ENCODE data around the gene NYAP2.

The NYAP2 gene

GRCh38 chr2:225494100-225494459, 94.6 kb downstream of the NYAP2 start:
- Histone ChIP-seq H3K36me3 (ENCODE audit: insufficient read depth, low read length) (no peaks in the 10 kb centered on the region), H3F3A (ENCODE audit: low read depth) (no peaks in the 10 kb centered on the region), H3K4me2 (ENCODE audit: low read depth, low read length, poor library complexity, severe bottlenecking) (no peak overlapping the region), H3K4me3 (ENCODE audit: low read length, poor library complexity, severe bottlenecking) (no peak overlapping the region), H2AFZ (ENCODE audit: low read length) (no peak overlapping the region), H3K4me1 (ENCODE audit: insufficient read depth, low read length, poor library complexity, severe bottlenecking) (no peaks in the 10 kb centered on the region), H3K79me2 (ENCODE audit: insufficient read depth, low read length) (no peaks in the 10 kb centered on the region), H3K9me2 (replicated peaks; ENCODE audit: low read depth, low read length) (no peaks in the 10 kb centered on the region), H3K27me3 (ENCODE audit: insufficient read depth, low read length, poor library complexity, severe bottlenecking) (no peaks in the 10 kb centered on the region), H4K20me1 (ENCODE audit: insufficient read depth, low read length, poor library complexity, severe bottlenecking) (no peaks in the 10 kb centered on the region), H3K9me3 (ENCODE audit: insufficient read depth, low read depth, low read length) (no peaks in the 10 kb centered on the region), H3K9ac (ENCODE audit: low read depth, low read length, poor library complexity, severe bottlenecking) (no peak overlapping the region)
- TF ChIP-seq EZH2phosphoT487 (IDR thresholded peaks at IDR 0.05; ENCODE audit: borderline replicate concordance): no peak
- TF ChIP-seq, protein P1, sequence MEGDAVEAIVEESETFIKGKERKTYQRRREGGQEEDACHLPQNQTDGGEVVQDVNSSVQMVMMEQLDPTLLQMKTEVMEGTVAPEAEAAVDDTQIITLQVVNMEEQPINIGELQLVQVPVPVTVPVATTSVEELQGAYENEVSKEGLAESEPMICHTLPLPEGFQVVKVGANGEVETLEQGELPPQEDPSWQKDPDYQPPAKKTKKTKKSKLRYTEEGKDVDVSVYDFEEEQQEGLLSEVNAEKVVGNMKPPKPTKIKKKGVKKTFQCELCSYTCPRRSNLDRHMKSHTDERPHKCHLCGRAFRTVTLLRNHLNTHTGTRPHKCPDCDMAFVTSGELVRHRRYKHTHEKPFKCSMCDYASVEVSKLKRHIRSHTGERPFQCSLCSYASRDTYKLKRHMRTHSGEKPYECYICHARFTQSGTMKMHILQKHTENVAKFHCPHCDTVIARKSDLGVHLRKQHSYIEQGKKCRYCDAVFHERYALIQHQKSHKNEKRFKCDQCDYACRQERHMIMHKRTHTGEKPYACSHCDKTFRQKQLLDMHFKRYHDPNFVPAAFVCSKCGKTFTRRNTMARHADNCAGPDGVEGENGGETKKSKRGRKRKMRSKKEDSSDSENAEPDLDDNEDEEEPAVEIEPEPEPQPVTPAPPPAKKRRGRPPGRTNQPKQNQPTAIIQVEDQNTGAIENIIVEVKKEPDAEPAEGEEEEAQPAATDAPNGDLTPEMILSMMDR (conservative IDR thresholded peaks at IDR 0.05; ENCODE audit: low read length): no peak

DNA sequence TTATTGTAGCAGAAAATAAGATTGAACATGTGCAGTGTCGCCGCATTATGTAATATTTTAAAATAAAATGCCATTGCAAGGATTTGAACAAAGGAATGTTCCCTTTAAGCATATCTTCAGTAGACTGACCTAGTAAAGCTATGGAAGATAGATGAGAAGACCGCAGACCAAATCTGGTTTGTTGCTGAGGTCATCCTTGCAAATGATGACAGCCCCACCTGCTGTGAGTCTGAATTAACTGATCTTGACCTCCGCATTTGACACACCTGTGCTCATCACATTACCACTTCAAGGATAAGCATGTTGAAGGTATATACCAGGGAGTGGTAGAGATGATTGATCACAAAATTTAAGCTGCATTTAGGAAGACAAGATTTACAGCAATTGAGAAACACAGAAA, 96.2 kb downstream of the NYAP2 start:
- Histone ChIP-seq H3K4me3 (ENCODE audit: low read length, poor library complexity, severe bottlenecking) (no peak overlapping the region), H3K4me1 (ENCODE audit: insufficient read depth, low read length, poor library complexity, severe bottlenecking) (no peaks in the 10 kb centered on the region), H3K9me2 (replicated peaks; ENCODE audit: low read depth, low read length) (no peaks in the 10 kb centered on the region), H3K9ac (ENCODE audit: low read depth, low read length, poor library complexity, severe bottlenecking) (no peak overlapping the region), H3F3A (ENCODE audit: low read depth) (no peaks in the 10 kb centered on the region), H3K36me3 (ENCODE audit: insufficient read depth, low read length) (no peaks in the 10 kb centered on the region), H3K27me3 (ENCODE audit: insufficient read depth, low read length, poor library complexity, severe bottlenecking) (no peaks in the 10 kb centered on the region), H3K79me2 (ENCODE audit: insufficient read depth, low read length) (no peaks in the 10 kb centered on the region), H4K20me1 (ENCODE audit: insufficient read depth, low read length, poor library complexity, severe bottlenecking) (no peaks in the 10 kb centered on the region), H3K9me3 (ENCODE audit: insufficient read depth, low read depth, low read length) (no peaks in the 10 kb centered on the region), H3K4me2 (ENCODE audit: low read depth, low read length, poor library complexity, severe bottlenecking) (no peak overlapping the region), H2AFZ (ENCODE audit: low read length) (no peak overlapping the region)
- TF ChIP-seq EZH2phosphoT487 (IDR thresholded peaks at IDR 0.05; ENCODE audit: borderline replicate concordance): no peak
- TF ChIP-seq, protein P1 (conservative IDR thresholded peaks at IDR 0.05; ENCODE audit: low read length): no peak

- no peak overlapping the region for H3K9ac ChIP-seq (ENCODE audit: low read depth, low read length, poor library complexity, severe bottlenecking)
- H3K4me2 ChIP-seq (ENCODE audit: low read depth, low read length, poor library complexity, severe bottlenecking): no peak overlapping the region
- no peak overlapping the region for H3K4me3 ChIP-seq (ENCODE audit: low read length, poor library complexity, severe bottlenecking)
- no peaks in the 10 kb centered on the region for H3K79me2 ChIP-seq (ENCODE audit: insufficient read depth, low read length)
- no peak overlapping the region for H2AFZ ChIP-seq (ENCODE audit: low read length)
- no peak for TF ChIP-seq EZH2phosphoT487 (IDR thresholded peaks at IDR 0.05; ENCODE audit: borderline replicate concordance)
- TF ChIP-seq, protein P1 (conservative IDR thresholded peaks at IDR 0.05; ENCODE audit: low read length): no peak
- no peaks in the 10 kb centered on the region for H3K4me1 ChIP-seq (ENCODE audit: insufficient read depth, low read length, poor library complexity, severe bottlenecking)
- H3K9me3 ChIP-seq (ENCODE audit: insufficient read depth, low read depth, low read length): no peaks in the 10 kb centered on the region
- no peaks in the 10 kb centered on the region for H3K36me3 ChIP-seq (ENCODE audit: insufficient read depth, low read length)
- no peaks in the 10 kb centered on the region for H3K27me3 ChIP-seq (ENCODE audit: insufficient read depth, low read length, poor library complexity, severe bottlenecking)
- no peaks in the 10 kb centered on the region for H3K9me2 ChIP-seq (replicated peaks; ENCODE audit: low read depth, low read length)
- no peaks in the 10 kb centered on the region for H3F3A ChIP-seq (ENCODE audit: low read depth)
- H4K20me1 ChIP-seq (ENCODE audit: insufficient read depth, low read length, poor library complexity, severe bottlenecking): no peaks in the 10 kb centered on the region
These were observed 97.1 kb downstream of the NYAP2 start for GRCh38 chr2:225496568-225496967.
